GM23248 (cell line): ENCODE data around the gene FAM83F.

Experiments used
- EZH2 ChIP-seq: fragments of 200-600 bp; sonication (generic); IDR thresholded peaks from 2 replicates; pipeline ENCODE4 v1.6.1; 2018; ENCODE audit warnings: antibody characterized with exemption, mild to moderate bottlenecking; ENCODE audit not compliant: insufficient read depth, poor library complexity, severe bottlenecking
- EZH2phosphoT487 ChIP-seq: fragments of 200-600 bp; sonication (generic); IDR thresholded peaks from 2 replicates; pipeline ENCODE4 v1.6.1; 2018; ENCODE audit warnings: antibody characterized with exemption, moderate library complexity, mild to moderate bottlenecking, low read depth; ENCODE audit not compliant: insufficient read depth

GRCh38 chr22:40027191-40028097 lies 32.7 kb downstream of the FAM83F start:
- TF ChIP-seq EZH2 (no peak), EZH2phosphoT487 (no peak)
